GM23248 (cell line): ENCODE data around the gene JDP2.

Source experiments
- EZH2 ChIP-seq: fragments of 200-600 bp; sonication (generic); IDR thresholded peaks from 2 replicates; pipeline ENCODE4 v1.6.1; 2018; ENCODE audit warnings: antibody characterized with exemption, mild to moderate bottlenecking; ENCODE audit not compliant: insufficient read depth, poor library complexity, severe bottlenecking
- EZH2phosphoT487 ChIP-seq: fragments of 200-600 bp; sonication (generic); IDR thresholded peaks from 2 replicates; pipeline ENCODE4 v1.6.1; 2018; ENCODE audit warnings: antibody characterized with exemption, moderate library complexity, mild to moderate bottlenecking, low read depth; ENCODE audit not compliant: insufficient read depth

- TF ChIP-seq EZH2 (no peak), EZH2phosphoT487 (no peak)
Observed at GRCh38 chr14:75426332-75427125, 1.3 kb upstream of the JDP2 start.
